Calu3 (cell line): ENCODE results near the gene ATF7. TPM values are rescaled to one million over a fixed set of nuclear protein-coding genes. Genes with fewer than 3 reads are reported as not detected.
A peak's percentile ranks its signal among the peaks of the same experiment; 100 is the strongest.

ENCODE experiments used
- BruUV-seq: library from RNA; stranded (reverse); fragments of 400-500 nt; replicated peaks from 2 replicates; lab custom pipeline; 2021; lab: Mats Ljungman, UMichigan
- CTCF ChIA-PET: fragments of 300-600 bp; sonication (Branson Sonifier 250); formaldehyde crosslinking; loops from one replicate; lab custom pipeline; 2022; ENCODE audit warnings: antibody characterized with exemption; lab: Charles Lee
- DNase-seq: peaks from one replicate; pipeline ENCODE4 v3.0.0; 2022
- H3K27ac Mint-ChIP-seq: one replicate; pipeline ENCODE4 v1.8.0; 2022; ENCODE audit warnings: mixed read lengths; ENCODE audit not compliant: unreplicated experiment
- H3K27me3 Mint-ChIP-seq: one replicate; pipeline ENCODE4 v1.8.0; 2022; ENCODE audit warnings: mixed read lengths; ENCODE audit not compliant: unreplicated experiment
- H3K36me3 Mint-ChIP-seq: one replicate; pipeline ENCODE4 v1.8.0; 2022; ENCODE audit warnings: mild to moderate bottlenecking, moderate library complexity, mixed read lengths; ENCODE audit not compliant: insufficient read depth, unreplicated experiment
- H3K4me1 Mint-ChIP-seq: one replicate; pipeline ENCODE4 v1.8.0; 2022; ENCODE audit warnings: mild to moderate bottlenecking, low read depth, mixed read lengths; ENCODE audit not compliant: unreplicated experiment
- H3K4me3 Mint-ChIP-seq: one replicate; pipeline ENCODE4 v1.8.0; 2022; ENCODE audit warnings: mild to moderate bottlenecking, low read depth, moderate library complexity, mixed read lengths; ENCODE audit not compliant: unreplicated experiment
- H3K9me3 Mint-ChIP-seq: one replicate; pipeline ENCODE4 v1.8.0; 2022; ENCODE audit warnings: low read depth, mixed read lengths; ENCODE audit not compliant: unreplicated experiment
- intact Hi-C: fragments of 100-400 bp; cut with micrococcal nuclease; formaldehyde crosslinking; loops from one replicate; pipeline ENCODE4 v1.10.0; 2022; ENCODE audit not compliant: unreplicated experiment
- total RNA-seq: library from RNA; stranded (reverse); gene quantifications from 2 replicates; pipeline ENCODE4 v1.2.3, GENCODE V29; 2022
- TF ChIP-seq, protein P1 (sequence below): fragments of 200-600 bp; IDR thresholded peaks from one replicate; pipeline ENCODE4 v1.8.0; 2022; ENCODE audit warnings: antibody characterized with exemption; ENCODE audit not compliant: unreplicated experiment

Gene ATF7
- total RNA-seq, 1 experiment from 2014 or later, result 18.0 TPM

DNA sequence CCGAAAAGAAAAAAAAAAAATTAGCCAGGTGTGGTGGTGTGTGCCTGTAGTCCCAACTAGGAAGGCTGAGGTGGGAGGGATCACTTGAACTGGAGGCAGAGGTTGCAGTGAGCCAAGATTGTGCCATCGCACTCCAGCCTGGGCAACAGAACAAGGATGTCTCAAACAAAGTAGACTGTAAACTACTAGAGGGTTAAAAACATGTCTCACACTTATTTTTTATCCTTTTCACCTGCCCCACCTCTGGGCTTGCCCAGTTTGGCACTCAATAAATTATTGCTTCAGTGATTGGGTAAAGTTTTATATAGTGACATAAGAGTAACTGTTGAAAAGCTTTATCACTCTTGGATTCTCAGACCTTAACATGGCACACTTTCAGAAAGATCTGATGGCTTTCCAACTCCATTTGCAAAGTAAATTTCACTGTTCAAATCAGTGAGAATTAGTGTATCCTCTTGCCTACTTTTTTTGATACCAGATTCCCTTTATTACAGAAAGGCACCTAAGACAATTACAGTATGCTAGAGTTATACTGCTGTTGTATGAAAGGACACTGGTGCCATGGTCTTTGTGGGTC lies 62.6 kb downstream of the ATF7 start:
- intact Hi-C loops, result no loop called here
- Mint-ChIP-seq H3K9me3 (no peaks in the 10 kb centered on the region), H3K4me1 (peaks cover 22% of the 10 kb centered on the region), H3K4me3 (no peak overlapping the region), H3K27ac (no peak overlapping the region), H3K27me3 (no peaks in the 10 kb centered on the region), H3K36me3 (peaks cover 5% of the 10 kb centered on the region)
- TF ChIP-seq, protein P1, sequence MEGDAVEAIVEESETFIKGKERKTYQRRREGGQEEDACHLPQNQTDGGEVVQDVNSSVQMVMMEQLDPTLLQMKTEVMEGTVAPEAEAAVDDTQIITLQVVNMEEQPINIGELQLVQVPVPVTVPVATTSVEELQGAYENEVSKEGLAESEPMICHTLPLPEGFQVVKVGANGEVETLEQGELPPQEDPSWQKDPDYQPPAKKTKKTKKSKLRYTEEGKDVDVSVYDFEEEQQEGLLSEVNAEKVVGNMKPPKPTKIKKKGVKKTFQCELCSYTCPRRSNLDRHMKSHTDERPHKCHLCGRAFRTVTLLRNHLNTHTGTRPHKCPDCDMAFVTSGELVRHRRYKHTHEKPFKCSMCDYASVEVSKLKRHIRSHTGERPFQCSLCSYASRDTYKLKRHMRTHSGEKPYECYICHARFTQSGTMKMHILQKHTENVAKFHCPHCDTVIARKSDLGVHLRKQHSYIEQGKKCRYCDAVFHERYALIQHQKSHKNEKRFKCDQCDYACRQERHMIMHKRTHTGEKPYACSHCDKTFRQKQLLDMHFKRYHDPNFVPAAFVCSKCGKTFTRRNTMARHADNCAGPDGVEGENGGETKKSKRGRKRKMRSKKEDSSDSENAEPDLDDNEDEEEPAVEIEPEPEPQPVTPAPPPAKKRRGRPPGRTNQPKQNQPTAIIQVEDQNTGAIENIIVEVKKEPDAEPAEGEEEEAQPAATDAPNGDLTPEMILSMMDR, result no peak
- DNase-seq, result no peak
- no TSS peak for BruUV-seq
- CTCF ChIA-PET, result no interaction called here

DNA sequence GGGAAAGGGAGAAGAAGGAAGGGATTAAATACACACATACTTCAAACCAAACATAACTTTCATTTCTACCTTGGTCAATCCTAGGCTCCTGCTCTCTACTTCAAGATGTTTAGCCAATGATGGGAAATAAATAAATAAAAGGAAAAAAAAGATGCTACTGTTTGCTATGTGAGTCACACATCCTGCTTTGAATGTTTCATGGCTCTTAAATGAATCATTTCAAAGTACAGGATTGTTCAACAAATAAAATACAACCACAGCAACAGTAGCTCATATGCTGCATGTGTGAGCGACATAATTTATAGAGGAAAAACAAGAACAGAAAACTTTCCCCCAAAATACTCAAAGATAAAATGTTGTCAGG lies 64.6 kb downstream of the ATF7 start:
- intact Hi-C loops, result no loop called here
- Mint-ChIP-seq H3K4me3 (peak overlapping the region; percentile 43), H3K27ac (peak overlapping the region; percentile 81), H3K27me3 (no peaks in the 10 kb centered on the region), H3K36me3 (peaks cover 5% of the 10 kb centered on the region), H3K4me1 (peaks cover 34% of the 10 kb centered on the region), H3K9me3 (no peaks in the 10 kb centered on the region)
- no TSS peak for BruUV-seq
- TF ChIP-seq, protein P1, result no peak
- CTCF ChIA-PET, result interaction anchor here (0.9 to 1.0 kb wide), 2 partner anchors 18 to 134 kb away, joined by 3 read pairs; no protein-coding TSS in a partner anchor
- DNase-seq, result peak; percentile 2

DNA sequence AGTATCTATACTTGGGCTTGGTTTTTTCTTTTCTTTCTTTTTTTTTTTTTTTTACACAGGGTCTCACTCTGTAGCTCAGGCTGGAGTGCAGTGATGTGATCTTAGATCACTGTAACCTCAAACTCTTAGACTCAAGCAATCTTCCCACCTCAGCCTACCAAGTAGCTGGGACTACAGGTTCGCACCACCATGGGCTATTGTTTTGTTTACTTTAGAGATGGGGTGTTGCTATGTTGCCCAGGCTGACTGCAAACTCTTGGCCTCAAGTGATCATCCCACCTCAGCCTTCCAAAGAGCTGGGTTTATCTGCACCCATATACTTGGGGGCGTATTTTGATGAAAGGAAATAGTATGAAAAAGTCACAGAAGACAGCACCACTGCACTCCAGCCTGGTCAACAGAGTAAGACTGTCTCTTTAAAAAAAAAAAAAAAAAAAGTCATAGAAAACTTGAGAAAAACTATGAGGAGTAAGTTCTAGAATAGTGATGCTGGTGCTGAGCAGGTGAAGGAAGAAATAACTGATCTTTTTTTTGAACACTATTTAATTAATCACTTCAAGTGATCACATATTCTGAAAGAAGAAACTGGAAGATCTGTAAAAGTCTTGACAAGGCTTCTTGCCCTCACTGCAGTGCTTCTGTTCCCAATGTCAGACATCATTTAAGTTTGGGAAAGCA lies 65.1 kb downstream of the ATF7 start:
- H3K27ac Mint-ChIP-seq, result peak overlapping the region; percentile 81
- DNase-seq, result no peak
- intact Hi-C loops, result no loop called here
- CTCF ChIA-PET, result interaction anchor here (0.9 to 1.0 kb wide), 2 partner anchors 18 to 134 kb away, joined by 3 read pairs; no protein-coding TSS in a partner anchor
- no peaks in the 10 kb centered on the region for H3K9me3 Mint-ChIP-seq
- TF ChIP-seq, protein P1, result no peak
- H3K27me3 Mint-ChIP-seq, result no peaks in the 10 kb centered on the region
- H3K36me3 Mint-ChIP-seq, result peaks cover 5% of the 10 kb centered on the region
- H3K4me3 Mint-ChIP-seq, result no peak overlapping the region
- peaks cover 34% of the 10 kb centered on the region for H3K4me1 Mint-ChIP-seq
- no TSS peak for BruUV-seq

DNA sequence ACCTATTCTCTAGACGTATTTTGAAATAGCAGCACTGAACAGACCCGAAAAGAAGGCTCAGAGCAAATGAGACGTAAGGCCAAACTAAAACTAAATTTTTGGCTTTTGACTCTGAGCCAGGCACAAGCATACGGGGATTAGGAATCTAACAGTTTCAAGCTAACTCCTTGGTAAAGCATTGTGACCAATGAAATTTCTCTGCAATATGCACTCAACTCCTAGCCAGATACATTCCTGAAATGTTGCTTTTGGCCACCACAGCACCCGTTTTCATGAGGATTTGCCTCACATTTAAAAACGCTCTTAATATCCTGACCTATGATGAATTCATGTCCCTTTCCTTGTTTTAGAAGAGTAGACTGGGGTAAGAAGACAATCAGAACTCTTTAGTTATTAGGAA lies 65.8 kb downstream of the ATF7 start:
- H3K4me1 Mint-ChIP-seq, result peaks cover 34% of the 10 kb centered on the region
- no peak overlapping the region for H3K4me3 Mint-ChIP-seq
- no peak for DNase-seq
- H3K27ac Mint-ChIP-seq, result peak overlapping the region; percentile 27
- intact Hi-C loops, result no loop called here
- H3K27me3 Mint-ChIP-seq, result no peaks in the 10 kb centered on the region
- H3K9me3 Mint-ChIP-seq, result no peaks in the 10 kb centered on the region
- CTCF ChIA-PET, result no interaction called here
- no TSS peak for BruUV-seq
- H3K36me3 Mint-ChIP-seq, result peaks cover 5% of the 10 kb centered on the region
- TF ChIP-seq, protein P1, result no peak
